ENCODE data around the gene TKT.

TKT gene

DNA sequence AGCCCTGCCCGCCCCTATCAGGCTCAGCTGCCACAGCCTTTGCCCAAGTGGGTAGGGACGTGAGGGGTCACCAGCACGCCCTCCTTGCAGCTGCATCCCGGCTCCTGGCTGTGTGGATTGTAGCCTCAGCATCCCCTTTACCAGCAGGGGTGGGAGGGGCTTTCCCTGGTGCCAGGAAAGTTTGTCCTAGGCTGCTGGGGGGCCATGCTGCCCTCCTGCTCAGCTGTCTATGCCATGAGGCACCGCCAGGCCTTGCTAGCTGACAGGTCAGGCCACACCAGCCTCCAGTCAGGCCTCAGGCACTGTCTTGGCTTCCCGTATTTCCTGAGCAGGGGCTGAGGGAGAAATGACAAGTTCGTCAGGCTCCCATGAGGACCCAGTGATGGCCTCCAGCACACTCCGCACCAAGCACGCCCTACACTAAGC is 32.3 kb downstream of the TKT start:
- DNase-seq = no peak

GRCh38 chr3:53223025-53223424 is 32.8 kb downstream of the TKT start:
- DNase-seq = no peak

- no peak for DNase-seq
Measured at GRCh38 chr3:53222183-53222901, 33.5 kb downstream of the TKT start.

DNA sequence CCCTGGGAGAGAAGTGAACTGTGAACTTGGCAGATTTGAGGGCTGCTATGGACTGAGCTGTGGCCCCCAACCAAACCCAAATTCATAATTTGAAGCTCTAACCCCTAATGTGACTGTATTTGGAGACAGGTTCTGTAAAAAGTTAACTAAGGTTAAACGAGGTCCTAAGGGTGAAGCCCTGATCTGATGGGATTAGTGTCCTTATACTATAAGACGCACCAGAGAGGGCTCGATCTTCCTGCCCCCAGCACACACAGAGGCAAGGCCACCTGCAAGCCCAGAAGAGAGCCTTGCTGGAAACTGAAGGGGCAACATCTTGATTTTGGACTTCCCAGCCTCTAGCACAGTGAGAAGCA is 34.0 kb downstream of the TKT start:
- no peak for DNase-seq

GRCh38 chr3:53221345-53221744 is 34.5 kb downstream of the TKT start:
- DNase-seq = no peak

GRCh38 chr3:53219895-53220483 is 35.8 kb downstream of the TKT start:
- peak; percentile 55 for DNase-seq

- no peak for DNase-seq
Measured at GRCh38 chr3:53218131-53218530, 37.7 kb downstream of the TKT start.

DNA sequence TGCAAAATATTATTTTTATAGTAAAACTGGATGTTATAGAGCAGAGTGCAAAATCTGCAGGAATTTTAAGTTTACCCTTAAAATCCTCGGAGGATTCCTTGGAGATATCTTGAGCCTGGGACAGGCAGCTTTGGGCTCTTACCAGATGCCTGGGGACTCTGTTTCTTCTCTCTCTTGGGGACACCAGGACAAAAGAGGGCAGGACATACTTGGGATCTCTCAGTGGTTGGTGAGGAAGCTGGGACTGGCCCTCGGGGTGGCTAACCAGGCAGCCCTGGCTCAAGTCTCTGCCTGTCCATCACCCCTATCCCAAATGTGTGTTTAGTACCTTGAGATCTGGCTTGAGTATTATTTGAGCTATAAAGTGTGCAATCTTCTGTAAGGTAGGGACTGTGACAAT is 38.6 kb downstream of the TKT start:
- DNase-seq = no peak

- no peak for DNase-seq
Measured at GRCh38 chr3:53216723-53217122, 39.1 kb downstream of the TKT start.

DNA sequence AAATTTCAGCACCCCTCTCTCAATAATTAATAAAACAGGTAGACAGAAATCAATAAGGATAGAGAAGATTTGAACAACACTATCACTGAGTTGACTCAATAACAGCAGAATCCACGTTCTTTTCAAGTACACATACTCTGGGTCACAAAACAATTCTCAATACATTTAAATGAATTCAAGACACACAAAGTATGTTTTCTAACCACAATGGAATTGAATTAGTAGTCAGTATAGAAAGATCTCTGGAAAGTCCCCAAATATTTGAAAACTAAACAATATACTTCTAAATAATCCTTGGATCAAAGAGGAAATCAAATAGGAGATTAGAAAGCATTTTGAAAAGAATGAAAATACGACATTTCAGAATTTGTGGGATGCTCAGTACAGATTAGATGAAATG is 40.0 kb downstream of the TKT start:
- DNase-seq = no peak

DNA sequence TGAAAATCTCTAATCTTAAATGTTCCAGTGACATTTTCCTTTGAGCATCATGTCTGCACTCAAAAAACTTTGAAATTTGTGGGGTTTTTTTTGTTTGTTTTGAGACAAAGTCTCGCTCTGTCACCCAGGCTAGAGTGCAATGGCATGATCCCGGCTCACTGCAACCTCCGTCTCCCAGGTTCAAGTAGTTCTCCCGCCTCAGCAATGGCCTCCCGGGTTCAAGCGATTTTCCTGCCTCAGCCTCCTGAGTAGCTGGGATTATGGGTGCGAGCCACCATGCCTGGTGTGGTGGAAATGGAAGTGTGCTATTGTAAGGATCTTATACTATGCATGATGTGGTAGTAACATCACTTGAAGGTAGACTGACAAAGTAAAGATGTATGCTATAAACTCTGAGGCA is 42.5 kb downstream of the TKT start:
- DNase-seq = no peak

- no peak for DNase-seq
Measured at GRCh38 chr3:53211706-53212702, 43.8 kb downstream of the TKT start.

GRCh38 chr3:53202331-53203015 is 53.3 kb downstream of the TKT start:
- DNase-seq = no peak

DNA sequence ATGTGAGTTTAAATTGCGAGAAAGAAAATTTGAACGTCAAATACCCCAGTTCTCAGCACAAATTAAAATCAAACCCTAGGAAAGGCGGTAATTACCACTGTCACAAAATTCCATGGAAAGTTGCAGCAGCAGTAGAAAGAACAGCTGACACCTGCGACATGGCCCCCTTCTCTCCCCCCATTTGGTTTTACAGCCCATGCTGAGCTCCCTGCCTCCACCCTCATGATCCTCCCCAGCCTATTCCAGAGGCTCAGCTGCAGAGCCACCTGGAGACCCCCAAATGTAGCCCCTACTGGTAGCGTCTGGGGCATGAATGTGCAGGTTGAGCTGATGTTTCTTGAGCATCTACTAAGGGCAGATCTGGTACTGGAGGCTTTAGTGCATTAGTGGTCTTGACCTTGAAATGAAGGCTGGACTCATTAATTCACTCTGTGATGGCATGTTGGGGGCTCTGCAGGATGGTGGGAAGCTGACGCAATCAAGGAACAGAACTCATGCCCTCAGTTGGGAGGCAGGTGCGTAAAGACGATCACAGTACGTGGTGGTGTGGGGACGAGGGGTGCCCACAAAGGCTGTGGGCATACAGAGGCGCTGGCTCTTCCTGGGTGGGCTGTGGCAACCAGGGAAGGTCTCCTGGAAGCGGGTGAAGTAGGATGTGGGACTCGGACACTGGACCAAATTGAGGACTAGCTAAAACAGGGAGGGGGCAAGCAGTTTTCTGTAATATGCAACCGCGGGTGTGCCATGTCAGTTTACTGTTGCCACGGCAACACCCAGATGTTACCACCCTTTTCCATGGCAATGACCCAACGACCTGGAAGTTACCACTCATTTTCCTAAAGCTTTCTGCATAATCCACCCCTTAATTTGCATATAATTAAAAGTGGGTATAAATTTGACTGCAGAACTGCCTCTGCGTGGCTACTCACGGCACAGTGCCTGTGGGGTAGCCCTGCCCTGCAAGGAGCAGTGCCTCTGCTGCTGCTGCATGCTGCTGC is 55.0 kb downstream of the TKT start:
- DNase-seq = no peak

GRCh38 chr3:53199834-53200233 is 56.0 kb downstream of the TKT start:
- DNase-seq = no peak

- no peak for DNase-seq
Measured at GRCh38 chr3:53198996-53199395, 56.8 kb downstream of the TKT start.

- no peak for DNase-seq
Measured at GRCh38 chr3:53198256-53198977, 57.4 kb downstream of the TKT start.

GRCh38 chr3:53196575-53197407 is 59.0 kb downstream of the TKT start:
- no peak for DNase-seq

GRCh38 chr3:53195602-53196574 is 59.9 kb downstream of the TKT start:
- peak; percentile 48 for DNase-seq
